GM18526 (cell line): ENCODE data around the gene MAP3K3.

Experiments
- POLR2A ChIP-seq: IDR thresholded peaks from 3 replicates; pipeline ENCODE4 v1.6.1; 2011; ENCODE audit not compliant: insufficient read length; ENCODE audit errors: extremely low read depth

The MAP3K3 gene

GRCh38 chr17:63693411-63694113 is 71.3 kb downstream of the MAP3K3 start:
- no peak for TF ChIP-seq POLR2A

GRCh38 chr17:63694229-63694949 is 72.2 kb downstream of the MAP3K3 start:
- no peak for TF ChIP-seq POLR2A

- TF ChIP-seq POLR2A = no peak
Observed at GRCh38 chr17:63694950-63695773, 72.9 kb downstream of the MAP3K3 start.

- TF ChIP-seq POLR2A = no peak
Observed at GRCh38 chr17:63695889-63696288, 73.7 kb downstream of the MAP3K3 start.

- no peak for TF ChIP-seq POLR2A
Observed at GRCh38 chr17:63696381-63696961, 74.3 kb downstream of the MAP3K3 start.

GRCh38 chr17:63697341-63698286 is 75.4 kb downstream of the MAP3K3 start:
- peak; percentile 61 for TF ChIP-seq POLR2A

GRCh38 chr17:63698381-63698885 is 76.2 kb downstream of the MAP3K3 start:
- no peak for TF ChIP-seq POLR2A

- TF ChIP-seq POLR2A = peak; percentile 53
Observed at GRCh38 chr17:63698886-63699637, 76.8 kb downstream of the MAP3K3 start.

GRCh38 chr17:63699638-63700527 is 77.7 kb downstream of the MAP3K3 start, which contains the start of gene LIMD2:
LIMD2 (minus strand) TSS chr17:63700125; CDS start chr17:63699298, 827 bp downstream.
- TF ChIP-seq POLR2A = peak; percentile 63

GRCh38 chr17:63700528-63701455 is 78.6 kb downstream of the MAP3K3 start:
- TF ChIP-seq POLR2A = no peak

GRCh38 chr17:63701456-63701820 is 79.2 kb downstream of the MAP3K3 start:
- no peak for TF ChIP-seq POLR2A
